ENCODE results near the gene LBH.

DNA sequence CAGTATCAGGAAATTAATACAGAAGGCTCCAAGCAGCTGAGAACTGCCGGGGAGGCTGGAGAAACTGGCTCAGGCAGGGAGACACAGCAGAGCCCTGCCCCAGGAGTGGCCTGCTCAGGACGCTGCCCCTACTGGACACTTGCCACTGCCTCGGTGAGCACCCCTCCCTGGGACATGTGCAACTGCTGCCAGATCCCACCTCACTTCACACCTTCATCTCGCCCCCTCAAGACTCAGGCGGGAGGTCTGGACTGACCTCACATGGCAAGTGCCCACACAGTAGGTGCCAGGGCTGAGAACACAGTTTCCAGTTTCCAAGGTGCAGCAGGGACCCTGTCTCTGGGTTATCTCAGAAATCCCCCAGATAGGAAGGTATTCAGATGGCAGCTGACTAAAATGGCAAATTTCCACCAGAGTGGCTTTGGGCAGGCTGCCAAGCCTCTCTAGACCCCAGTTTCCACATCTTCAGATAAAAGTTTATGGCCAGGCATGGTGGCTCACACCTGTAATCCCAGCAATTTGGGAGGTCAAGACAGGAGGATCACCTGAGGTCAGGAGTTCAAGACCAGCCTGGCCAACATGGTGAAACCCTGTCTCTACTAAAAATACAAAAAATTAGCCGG, 33.7 kb upstream of the LBH start:
- TF ChIP-seq, protein P1, sequence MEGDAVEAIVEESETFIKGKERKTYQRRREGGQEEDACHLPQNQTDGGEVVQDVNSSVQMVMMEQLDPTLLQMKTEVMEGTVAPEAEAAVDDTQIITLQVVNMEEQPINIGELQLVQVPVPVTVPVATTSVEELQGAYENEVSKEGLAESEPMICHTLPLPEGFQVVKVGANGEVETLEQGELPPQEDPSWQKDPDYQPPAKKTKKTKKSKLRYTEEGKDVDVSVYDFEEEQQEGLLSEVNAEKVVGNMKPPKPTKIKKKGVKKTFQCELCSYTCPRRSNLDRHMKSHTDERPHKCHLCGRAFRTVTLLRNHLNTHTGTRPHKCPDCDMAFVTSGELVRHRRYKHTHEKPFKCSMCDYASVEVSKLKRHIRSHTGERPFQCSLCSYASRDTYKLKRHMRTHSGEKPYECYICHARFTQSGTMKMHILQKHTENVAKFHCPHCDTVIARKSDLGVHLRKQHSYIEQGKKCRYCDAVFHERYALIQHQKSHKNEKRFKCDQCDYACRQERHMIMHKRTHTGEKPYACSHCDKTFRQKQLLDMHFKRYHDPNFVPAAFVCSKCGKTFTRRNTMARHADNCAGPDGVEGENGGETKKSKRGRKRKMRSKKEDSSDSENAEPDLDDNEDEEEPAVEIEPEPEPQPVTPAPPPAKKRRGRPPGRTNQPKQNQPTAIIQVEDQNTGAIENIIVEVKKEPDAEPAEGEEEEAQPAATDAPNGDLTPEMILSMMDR (conservative IDR thresholded peaks at IDR 0.05): no peak
- no peak for TF ChIP-seq ZFX (IDR thresholded peaks at IDR 0.05)

Data from C4-2B (cell line).